ENCODE data around the gene RNF213. TPM values are rescaled to one million over a fixed set of nuclear protein-coding genes. Genes with fewer than 3 reads are reported as not detected.
"Not testable (repeated sequence)": the region's sequence is repeated elsewhere in the genome, so short reads cannot be mapped to it uniquely, and the experiment has no call there.

RNF213 gene
- total RNA-seq, 1 donor from 2014 or later = 111 TPM

GRCh38 chr17:80253631-80254395, 6.8 kb upstream of the RNF213 start:
- no peak for DNase-seq

GRCh38 chr17:80254396-80255251, 6.0 kb upstream of the RNF213 start:
- DNase-seq = peak; percentile 88

GRCh38 chr17:80256034-80256350, 4.7 kb upstream of the RNF213 start:
- no peak for DNase-seq

DNA sequence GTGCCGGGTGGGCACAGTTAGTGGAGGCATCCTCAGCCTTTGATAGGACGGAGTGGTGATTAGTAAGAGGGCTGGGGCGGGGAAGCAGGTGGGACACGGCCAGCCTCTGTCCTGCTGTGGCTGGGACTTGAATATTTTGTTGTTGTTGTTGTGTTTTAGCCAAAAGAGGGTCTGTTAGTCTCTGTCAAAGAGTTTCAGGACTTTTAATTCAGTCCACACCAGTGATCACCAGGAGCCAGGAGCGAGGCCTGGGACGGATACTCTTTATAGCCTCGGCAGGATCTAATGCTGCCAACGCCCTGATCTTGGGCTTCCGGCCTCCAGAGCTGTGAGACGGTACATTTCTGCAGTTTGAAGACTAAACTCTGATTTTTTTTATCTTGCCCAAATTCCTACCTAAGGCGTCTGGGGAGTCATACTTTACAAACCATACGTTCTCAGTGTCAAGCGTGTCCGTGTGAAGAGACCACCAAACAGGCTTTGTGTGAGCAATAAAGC, 2.9 kb upstream of the RNF213 start:
- DNase-seq = no peak

DNA sequence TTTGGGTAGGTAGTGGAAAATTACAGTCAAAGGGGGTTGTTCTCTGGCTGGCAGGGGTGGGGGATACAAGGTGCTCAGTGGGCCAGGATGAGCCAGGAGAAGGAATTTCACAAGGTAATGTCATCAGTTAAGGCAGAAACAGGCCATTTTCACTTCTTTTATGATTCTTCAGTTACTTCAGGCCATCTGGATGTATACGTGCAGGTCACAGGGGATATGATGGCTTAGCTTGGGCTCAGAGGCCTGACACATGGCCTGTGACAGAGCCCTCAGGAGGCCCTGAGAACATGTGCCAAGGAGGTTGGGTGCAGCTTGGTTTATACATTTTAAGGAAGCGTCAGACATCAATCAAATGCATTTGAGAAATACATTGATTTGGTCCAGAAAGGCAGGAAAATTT, 2.4 kb upstream of the RNF213 start:
- not testable (repeated sequence) for DNase-seq

DNA sequence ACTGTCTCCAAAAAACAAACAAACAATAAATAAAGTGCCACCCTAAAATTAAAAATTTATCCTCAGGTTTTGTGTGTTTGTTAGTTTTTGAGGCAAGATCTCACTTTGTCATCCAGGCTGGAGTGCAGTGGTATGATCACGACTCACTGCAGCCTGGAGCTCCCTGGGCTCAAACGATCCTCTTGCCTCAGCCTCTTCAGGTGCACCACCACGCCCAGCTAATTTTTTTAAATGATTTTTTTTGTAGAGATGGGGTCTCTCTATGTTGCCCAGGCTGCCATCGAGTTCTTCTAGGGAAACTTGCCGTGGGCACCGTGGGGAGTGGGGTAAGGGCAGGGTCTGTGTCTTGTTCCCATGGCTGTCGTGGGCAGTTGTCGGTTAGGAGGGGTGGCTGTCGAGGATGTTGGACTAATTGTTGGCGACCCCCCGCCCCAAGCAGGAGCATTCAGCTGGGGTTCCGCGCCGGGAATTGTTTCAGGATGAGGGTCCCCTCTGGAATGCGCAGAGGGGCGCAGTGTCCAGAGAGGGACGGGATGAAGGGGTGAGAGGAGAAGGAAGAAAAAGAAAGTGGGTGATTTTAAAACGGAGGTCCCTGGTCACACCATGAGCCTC, 1.1 kb upstream of the RNF213 start:
- no peak for DNase-seq

- DNase-seq = peak; percentile 66
These were observed 550 bp upstream of the RNF213 start for GRCh38 chr17:80260069-80260535.

- DNase-seq = peak; percentile 63
These were observed 675 bp downstream of the RNF213 start for GRCh38 chr17:80261159-80261894.

DNA sequence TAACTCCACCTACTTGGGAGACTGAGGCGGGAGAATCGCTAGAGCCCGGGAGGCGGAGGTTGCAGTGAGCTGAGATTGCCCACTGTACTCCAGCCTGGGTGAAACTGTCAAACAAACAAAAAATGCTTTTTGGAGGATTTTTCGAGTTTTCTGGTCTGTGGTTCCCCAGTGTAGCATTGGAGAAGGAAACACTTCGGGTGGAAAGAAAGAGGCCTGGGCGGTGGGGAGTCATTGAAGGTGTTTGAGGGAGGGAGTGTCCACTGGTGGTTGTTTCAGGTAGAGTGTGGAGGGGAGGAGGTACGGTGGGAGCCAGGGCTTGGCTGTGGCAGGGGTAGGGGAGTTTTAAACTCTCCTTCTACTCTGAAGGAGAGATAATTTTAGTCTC, 1.2 kb downstream of the RNF213 start:
- no peak for DNase-seq

DNA sequence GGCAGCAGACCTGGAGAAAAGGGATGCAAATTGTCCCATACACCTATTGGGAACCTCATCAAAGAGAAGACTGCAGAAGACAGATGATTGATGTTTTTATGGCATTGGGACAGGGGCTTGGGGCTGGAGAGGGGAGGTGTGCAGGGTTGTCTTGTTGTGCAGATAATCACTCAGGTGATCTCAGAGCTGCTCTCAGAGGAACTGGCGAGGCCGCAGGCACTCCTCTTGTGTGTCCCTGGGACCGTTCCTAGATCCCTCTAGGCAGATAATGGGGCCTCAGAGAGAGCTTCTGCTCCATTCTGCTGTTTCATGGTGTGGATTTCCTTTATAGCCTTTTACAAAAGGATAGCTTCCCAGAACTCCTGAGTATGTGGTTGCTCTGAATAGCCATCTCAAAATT, 1.6 kb downstream of the RNF213 start:
- DNase-seq = no peak

DNA sequence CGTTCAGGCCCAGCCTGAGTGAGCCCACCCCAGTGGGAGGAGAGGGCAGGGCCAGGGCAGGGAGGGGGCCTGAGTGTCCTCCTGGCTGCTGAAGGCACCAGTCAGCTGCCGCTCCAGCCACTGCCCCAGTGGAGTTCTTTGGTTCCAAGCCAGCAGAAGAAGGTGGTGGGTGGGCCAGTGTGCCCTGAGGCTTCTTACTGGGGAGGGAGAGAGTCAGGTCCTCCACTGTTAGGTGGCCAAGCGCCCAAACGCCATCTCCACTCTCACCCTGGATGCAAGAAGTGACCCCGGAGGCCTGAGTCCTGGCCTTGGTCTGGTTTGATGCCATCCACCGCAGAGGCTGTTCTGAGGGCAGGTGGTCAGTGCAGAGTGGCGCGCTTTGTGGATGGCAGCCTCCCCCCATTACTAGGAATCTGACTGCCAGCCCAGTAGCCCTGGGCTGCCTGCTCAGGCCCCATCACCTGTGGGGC, 2.2 kb downstream of the RNF213 start:
- DNase-seq = no peak

- peak; percentile 95 for DNase-seq
These were observed 2.9 kb downstream of the RNF213 start for GRCh38 chr17:80263253-80264204.

DNA sequence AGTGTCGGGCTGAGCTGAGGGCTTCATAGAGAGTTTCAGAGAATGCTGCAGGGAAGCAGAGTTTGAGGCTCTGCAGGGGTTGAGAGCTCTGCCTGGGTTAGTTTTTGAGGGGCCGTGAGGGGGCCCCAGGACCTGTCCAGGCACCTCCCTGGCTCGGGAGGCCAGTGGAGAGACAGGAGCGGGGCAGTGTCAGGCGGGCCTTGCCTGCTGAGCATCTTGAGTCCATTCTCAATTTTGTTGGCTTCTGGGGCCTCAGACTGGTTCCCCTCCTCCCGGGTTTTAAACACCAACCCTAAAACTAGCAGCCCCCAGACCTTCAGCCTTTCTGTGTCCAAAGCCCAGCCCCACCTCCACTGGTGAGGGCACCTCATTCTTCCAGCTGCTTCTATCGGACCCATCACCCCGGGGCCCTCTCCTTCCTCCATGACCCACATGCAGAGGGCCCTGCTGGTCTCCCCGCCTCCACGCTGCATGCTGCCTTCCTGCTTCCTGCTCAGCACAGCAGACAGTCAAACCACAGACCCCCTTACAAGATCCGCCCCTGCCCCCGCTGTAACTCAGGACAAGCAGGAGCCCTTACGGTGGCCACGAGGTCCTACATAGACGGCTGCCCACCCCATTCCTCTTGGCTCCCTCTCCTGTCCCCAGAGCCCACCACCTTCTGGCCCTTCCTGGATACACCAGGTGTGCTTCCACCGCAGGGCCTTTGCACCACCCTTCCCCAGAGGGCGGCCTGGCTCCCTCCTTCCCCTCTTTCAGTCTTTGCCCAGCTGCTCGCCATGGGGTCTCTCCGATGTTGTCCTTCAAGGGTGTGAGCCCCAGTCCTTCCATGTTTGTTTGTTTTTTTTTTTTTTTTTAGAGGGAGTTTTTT, 3.8 kb downstream of the RNF213 start:
- no peak for DNase-seq

- DNase-seq = no peak
These were observed 4.8 kb downstream of the RNF213 start for GRCh38 chr17:80265205-80266068.

DNA sequence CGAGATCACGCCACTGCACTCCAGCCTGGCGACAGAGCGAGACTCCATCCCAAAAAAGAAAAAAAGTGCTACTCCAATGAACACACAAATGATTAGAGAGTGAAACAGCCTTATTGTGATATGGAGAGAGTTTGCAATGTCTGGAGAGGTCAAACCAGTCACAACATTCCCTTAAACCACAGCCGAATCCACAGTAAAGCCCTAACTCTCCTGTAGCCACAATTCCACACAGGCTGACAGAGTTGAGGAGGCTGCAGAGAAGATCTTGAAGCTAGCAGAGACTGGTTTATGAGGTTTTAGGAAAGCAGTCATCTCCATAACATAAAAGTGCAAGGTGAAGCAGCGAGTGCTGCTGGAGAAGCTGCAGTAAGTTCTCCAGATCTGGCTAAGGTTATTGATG, 6.7 kb downstream of the RNF213 start:
- DNase-seq = no peak

- DNase-seq = no peak
These were observed 7.8 kb downstream of the RNF213 start for GRCh38 chr17:80268427-80268826.

- DNase-seq = no peak
These were observed 8.8 kb downstream of the RNF213 start for GRCh38 chr17:80269405-80269807.

DNA sequence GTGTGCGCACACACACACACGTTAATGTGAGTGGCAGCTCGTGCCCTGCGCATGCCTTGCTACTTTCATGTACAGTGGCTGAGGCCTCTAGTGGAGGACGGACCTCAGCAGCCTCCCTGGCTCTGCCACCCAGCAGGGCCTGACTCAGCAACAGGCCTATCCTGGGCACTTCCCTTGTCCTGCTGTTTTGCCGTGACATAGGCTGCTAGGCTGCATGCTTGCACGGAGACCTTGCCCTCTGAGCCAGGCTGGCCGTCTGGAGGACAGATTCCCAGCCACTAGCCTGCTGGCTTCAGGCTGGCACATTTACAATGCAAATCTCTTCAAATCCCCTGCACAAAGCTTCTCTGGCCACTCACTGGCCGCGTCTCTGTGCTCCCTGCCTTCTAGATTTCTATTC, 9.5 kb downstream of the RNF213 start:
- DNase-seq = no peak

- peak; percentile 53 for DNase-seq
These were observed 10.2 kb downstream of the RNF213 start for GRCh38 chr17:80270836-80271235.

All from dermis blood vessel endothelial cell (primary cell).